Kidney glomerular epithelial cell (primary cell): ENCODE results near the gene RYR2.

Source experiments
- DNase-seq: peaks from one replicate; lab custom pipeline; 2025; lab: John Stamatoyannopoulos, UW

Gene RYR2

DNA sequence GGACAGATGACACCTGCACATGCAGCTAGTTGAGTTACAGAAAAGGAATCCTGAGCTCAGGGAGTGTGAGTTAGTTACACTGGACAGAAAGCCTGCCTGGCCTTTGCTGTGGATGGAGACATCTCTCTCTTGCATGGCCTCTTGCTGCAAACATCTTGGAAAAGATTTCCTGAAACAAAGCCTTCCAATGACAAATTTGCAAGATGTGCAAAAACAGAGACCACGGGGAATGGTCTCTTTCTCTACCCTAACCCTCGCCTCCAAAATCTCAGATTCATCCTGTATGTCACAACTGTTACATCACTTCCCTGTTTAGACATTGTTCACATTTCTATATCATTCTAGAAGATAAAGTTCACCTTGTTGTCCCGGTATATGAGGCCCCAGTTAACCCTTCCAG is 415.6 kb downstream of the RYR2 start:
- no peak for DNase-seq

DNA sequence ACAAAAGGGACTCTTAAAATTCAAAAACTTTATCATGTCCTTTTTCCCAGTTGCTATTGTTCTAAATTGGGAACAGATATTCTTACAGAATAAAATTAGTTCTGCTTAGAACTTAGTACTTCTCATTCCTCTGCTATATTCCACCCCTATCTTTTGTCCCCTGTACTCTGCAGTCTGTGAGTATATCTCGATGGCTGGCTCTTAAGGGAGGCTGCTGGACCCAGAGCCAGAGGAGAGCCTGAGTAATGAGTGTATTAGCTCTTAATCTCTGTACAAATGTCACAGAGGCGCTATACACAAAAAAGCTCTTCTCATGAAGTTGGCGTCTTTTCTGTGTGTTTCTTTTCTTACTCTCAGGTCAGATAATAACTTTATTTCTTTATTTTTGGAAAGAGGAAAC is 425.3 kb downstream of the RYR2 start:
- no peak for DNase-seq

DNA sequence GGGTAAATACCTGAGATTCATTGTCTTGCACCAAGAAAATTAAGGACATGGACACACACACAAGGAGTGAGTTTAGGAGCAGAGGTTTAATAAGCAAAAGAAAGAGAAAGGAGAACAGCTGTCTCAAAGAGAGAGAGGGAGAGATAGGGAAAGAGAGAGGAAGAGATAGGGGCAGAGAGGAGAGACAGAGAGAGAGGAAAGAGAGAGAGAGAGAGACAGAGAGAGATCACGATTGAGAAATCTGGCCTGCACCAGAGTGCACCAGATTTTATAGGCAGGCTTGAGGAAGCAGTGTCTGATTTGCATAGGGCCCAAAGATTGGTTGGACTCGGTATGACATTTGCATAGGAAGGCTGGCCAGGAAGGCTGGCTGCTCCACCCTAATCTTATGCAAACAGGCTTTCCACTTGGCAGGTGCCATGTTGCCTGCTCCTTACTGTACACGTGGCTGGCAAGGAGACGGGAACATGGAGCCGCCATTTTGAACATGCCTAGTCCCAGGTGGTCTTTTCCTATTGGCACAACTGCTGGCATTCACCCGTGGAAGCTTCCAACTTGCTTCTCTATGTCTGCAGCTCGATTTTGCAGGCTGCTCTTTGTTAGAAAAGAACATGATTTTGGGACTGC is 428.8 kb downstream of the RYR2 start:
- no peak for DNase-seq

DNA sequence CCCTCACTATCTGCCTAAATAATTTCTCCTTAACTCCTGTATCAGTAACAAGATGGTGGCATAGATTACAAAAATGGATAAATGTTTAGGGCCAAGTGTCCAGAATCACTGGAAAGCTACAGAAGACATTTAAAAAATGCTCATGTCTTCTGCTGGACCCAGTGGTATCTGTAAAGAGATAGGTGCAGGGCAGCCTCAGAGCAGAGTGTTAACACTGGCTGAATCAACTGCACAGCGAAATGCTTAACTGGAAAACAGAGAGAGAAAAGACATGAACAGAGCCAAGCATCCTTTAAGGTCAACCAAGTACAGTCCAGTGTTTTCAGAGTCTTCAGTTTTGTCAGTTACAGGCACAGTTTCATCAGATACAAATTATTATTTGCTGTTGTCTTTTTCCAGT is 429.4 kb downstream of the RYR2 start:
- no peak for DNase-seq

DNA sequence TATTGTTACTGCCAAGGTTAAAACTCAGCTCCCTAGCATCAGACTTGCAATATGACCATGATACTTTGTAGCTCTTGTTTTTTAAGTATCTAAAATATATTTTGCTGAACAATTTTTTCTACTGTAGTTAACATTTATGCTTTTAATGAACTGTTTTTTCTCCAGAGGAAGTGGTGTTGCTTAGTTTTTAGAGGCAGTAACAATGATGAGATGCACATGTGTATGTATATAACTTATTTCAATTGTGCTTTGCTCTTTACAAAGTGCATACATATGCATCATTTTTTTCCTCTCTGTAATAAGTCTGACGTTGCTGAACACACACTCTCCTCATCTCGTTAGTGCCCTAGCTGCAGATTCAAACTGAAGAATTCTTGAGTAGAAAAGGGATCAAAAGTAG is 430.0 kb downstream of the RYR2 start:
- no peak for DNase-seq

DNA sequence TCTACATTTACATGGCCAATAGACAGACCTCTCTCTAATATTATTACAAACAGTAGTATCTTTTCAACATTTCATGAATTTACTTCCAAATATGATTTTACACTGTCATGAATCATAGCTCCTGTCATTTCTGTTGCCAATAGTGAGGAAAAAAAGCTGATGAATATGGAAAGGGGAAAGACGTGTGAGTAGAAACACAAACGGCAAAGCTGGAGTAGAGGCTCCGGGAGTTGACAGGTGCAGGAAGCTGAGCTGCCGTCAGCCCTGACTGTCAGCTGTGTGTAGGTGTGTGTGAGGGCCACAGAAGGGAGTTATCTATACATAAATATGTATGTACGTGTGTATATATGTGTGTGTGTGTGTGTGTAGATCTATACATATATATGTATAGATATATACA is 431.9 kb downstream of the RYR2 start:
- DNase-seq, result no peak

DNA sequence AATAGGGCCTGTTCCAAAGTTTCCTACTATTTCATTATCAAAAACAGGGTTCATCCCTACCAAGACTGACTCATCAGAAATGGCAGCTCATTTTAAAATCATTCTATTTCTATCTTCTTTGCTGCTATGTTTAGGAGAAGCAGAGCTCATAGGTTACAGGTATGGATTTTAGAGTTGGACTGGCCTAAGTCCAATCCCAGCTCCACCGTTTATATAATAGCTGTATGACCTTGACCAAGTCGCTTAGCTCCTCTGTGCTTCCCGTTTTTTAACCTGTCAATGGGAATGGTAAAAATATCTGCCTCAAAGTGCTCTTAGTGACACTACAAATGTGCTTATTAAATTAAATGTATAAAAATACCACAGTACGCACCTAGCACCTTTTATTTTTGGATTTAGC is 436.1 kb downstream of the RYR2 start:
- no peak for DNase-seq

DNA sequence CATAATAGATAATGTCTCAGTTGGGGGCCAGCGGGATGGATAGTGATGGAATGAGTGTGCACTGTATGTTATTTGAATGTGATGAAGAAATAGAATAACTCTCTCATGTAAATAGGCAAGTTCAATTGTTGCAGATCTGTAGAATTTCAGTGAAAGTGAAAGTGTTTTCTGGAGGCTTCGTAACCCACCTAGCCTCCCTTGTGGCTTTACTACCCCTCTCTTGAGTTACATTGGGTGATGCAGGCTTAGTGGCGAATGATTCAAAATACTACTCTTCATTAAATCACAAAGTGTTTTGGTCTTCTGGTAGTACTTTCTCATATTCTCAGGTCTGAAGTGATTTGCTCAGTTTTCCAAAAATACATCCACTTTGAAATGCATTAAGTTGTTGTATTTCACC is 436.9 kb downstream of the RYR2 start:
- no peak for DNase-seq

DNA sequence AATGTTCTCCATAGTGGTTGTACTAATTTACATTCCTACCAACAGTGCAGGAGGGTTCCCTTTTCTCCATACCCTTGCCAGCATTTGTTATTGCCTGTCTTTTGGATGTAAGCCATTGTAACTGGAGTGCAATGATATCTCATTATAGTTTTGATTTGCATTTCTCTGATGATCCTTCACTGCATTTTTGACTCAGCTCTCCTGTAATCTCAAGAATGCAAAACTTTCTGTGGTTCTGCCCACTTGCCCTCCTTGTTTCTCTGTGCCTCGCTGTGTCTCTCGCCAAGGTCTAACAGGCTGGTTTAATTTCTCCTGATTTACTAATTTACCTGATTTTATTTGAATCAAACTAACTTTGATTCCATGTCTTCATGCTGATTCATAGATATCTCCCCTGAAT is 440.8 kb downstream of the RYR2 start:
- DNase-seq, result peak; percentile 6

DNA sequence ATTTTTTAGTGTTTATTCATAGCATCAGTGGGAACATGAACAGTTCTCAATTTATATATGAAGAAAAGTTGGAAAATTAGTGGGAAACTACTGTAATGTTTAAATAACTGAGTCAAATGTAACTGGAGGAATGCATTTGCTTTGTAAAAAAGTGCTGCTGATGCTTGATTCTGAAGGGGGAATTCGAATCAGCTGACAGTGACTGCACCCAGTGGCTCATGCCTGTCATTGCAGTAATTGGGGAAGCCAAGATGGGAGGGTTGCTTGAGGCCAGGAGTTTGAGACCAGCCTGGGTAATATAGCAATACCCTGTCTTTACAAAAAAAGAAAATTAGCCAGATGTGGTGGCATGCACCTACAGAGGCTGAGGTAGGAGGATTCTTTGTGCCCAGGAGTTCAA is 450.4 kb downstream of the RYR2 start:
- no peak for DNase-seq

DNA sequence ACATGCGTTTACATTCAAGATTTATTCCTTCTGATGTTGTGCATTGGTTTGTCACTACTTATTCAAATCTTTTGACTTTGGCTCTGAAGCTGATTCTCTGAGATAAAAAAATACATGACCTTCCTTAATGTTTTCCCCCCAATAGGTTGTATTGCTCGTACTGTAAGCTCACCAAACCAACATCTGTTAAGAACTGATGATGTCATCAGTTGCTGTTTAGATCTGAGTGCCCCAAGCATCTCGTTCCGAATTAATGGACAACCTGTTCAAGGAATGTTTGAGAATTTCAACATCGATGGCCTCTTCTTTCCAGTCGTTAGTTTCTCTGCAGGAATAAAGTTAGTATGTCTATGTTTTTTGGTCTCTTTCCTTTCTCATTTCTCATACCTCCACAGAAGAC is 458.6 kb downstream of the RYR2 start:
- no peak for DNase-seq

DNA sequence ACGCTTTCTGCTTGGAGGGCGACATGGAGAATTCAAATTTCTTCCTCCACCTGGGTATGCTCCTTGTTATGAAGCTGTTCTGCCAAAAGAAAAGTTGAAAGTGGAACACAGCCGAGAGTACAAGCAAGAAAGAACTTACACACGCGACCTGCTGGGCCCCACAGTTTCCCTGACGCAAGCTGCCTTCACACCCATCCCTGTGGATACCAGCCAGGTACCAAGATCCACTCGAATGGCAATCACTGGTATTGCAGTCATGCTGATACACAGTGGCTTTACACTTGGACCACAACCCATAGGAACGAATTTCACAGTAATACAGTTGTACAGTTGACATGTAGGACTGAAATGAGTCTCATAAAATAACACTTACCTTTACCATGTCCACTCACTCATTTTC is 461.3 kb downstream of the RYR2 start:
- no peak for DNase-seq

DNA sequence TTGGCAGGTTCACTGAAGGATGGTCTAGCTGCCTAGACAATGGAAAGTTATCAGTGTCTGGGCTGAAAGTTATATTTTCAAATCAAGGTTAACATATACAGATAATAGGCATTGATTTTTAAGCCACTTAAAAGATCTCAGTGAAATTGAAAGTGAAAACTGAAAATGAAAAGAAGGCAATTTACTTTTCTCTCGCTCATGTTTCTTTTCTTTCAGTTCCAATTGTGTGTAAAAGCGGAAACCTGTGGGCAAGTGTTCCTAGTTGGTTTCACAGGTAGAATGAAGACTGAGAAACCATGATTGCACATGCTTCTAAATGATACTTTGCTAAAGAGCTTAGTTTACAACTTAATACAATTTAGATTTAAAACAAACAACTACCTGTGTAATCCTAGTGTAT is 465.0 kb downstream of the RYR2 start:
- no peak for DNase-seq

DNA sequence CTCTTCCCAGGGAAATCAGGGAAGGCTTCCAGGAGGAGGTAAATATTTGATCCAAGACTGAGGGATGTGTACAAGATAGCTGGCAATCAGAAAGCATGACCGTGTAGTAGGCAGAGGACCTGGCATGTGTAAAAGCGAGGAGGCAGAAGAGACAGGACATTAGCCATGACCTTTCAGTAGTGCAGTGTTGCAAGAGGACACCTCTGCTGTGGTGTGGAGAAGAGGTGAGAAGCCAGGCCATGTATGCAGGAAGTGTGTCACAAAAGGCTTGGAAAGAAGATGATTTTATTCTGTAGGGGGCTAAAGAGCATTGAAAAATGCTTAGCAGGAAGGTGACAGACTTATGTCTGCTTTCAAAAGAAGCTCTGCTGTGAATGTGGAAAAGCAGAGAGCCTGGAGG is 467.8 kb downstream of the RYR2 start:
- no peak for DNase-seq

DNA sequence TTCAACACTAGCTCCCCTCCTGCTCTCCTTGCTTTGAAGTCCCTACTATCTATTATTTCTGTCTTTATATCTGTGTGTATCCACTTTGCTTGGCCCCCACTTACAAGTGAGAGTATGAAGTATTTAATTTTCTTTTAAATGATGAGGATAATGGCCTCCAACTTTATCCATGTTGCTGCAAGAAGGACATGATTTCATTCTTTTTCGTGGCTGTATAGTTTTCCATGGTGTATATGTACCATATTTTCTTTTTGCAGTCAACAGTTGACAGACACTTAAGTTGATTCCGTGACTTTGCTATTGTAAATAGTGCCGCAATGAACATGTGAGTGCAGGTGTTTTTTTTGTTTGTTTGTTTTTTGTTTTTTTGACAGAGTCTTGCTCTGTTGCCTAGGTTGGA is 483.1 kb downstream of the RYR2 start:
- DNase-seq, result no peak

DNA sequence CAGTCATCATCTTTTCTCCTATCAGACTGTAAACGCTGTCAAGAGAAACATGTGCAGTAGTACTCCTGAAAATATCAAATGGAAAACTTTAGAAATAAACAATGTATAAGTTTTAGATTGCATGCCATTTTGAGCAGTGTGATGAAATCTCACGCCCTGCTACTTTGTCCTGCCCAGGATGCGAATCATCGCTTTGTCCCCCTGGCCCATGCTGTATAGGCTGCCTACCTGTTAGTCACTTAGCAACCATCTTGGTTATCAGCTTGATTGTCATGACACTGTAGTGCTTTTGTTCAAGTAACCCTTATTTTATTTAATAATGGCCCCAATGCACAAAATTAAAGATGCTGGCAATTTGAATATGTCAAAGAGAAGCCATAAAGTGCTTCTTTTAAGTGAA is 485.8 kb downstream of the RYR2 start:
- DNase-seq, result no peak

DNA sequence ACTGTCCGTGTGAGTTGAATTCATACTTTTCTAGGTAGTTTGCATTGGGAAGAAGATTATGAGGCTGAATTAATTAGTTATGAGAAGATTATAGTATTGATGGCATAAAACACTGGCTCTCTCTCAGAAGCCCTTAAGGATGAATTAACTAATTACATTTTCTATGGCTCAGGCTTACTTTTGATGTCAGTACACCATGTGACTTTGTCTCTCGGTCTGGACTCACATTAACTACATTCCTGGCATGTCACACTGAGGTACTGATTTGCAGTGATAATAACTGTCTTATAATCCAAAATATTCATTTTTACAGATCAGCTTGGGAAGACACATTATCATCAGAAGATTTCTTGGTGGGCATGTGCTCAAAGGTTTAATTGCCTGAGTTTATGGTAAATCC is 486.6 kb downstream of the RYR2 start:
- DNase-seq, result no peak

DNA sequence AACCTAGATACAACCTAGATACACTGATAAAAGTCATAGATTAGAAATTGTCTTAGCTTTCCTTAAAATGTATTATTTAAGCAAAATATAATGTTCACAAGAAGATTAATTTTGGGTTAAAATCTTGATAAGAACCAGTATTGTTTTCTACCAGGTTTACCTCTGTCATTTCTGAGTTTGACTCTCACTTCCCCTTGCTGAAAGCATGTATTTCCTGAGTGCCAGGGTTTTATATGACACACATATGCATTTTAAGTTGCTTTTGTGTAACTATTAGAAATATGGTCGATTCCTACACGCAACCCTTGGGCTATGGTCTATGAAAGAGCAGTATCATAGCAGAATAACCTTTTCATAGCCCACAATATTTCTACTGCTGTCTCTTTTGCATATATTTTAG is 497.1 kb downstream of the RYR2 start:
- DNase-seq, result no peak

DNA sequence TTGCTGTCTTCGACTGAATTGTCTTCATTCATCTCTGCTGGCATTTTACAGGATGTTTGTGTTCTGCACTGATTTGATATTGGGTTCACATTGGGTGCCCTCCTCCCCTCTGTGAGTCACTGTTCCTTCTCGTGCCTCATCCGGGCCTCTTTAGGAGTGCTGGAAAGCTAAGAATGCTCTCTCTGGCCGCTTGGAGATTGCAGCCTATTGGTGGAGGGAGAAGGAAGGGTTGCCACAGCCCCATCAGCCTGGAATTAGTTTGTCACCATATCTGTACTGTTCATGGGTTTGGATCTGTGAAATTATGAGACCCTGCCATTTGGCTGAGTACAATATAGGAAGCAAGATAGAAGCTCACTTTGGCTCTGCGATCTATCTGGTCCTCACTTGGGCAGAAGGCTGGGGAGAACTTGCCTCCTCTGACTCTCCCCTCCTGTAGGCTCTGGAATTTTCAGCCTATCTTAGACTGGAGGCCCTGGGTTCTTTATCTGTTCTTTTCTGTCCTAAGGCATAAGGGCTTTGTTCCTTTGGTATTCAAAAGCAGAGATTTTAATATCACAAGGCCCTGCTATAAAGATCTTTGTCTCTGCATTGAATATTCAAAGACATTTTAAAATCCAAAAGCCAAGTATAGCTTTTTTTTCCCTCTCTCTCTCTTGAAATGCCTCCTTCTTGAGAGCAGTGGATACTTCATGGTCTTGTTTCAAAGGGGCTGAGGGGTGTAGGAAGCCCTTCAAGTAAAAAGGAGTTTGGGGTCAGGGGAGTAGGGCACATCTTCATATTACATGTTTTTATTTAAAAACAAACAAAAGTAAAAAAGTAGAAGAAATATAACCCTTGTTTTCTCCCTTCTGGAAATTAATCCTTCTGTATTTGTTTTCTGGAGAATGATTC is 500.8 kb downstream of the RYR2 start:
- DNase-seq, result no peak

DNA sequence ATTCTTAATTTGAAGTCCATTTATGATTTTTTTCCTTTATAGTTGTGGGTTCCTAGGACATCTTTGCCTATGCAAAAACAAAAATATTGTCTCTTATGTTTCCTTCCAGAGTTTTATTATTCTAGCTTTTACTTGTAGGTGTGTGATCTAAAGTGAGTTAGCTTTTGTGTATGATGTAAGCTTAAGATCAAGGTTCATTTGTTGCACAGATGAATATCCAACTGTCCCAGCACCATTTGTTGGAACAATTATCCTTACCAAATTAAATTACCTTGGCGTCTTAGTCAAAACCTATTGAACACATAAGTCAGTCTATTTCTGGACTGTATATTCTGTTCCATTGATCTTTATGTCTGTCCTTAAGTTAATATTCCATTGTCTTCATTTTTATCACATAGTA is 511.1 kb downstream of the RYR2 start:
- no peak for DNase-seq

DNA sequence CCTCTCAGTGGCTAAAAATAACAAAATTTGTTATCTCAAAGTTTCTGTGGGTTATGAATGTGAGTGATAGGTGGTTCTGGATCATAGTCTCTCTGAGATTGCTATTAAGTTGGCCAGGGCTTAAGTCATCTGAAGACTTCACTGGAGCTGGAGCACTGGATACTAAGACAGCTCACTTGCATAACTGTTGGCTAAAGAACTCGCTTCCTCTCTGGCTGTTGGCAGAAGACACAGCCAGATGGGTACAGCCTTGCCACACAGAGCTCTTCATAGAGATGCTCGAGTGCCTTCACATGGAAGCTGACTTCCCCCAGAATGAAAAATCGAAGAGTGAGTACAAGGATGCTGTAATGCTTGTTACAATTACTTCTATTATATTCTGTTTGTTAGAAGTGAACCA is 514.9 kb downstream of the RYR2 start:
- no peak for DNase-seq

DNA sequence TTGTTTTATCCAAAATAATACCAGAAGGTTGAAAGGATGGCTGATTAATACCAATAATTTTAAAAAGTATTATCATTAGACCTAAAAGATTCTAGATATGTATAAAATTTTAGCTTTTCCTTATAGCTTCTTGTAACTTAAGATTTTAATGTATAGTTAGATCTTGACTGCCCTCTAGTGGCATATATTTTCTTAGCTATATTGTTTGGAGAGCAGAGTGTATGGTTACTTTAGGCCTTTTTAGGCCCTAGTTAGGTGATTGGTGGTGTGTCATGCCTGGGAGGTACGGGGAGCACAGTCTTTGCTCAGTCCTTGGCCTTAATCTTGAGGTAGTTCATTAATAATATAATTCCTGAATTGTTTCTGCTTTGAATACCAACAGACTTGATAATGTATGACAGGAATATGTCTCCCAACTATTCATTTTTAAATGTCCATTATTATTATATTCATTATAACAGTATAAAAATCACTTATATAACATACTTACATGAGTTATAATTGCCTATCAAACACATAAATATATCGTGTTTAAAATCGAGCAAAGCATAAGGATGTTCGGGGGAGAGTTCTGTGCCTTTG is 520.3 kb downstream of the RYR2 start:
- peak; percentile 46 for DNase-seq

DNA sequence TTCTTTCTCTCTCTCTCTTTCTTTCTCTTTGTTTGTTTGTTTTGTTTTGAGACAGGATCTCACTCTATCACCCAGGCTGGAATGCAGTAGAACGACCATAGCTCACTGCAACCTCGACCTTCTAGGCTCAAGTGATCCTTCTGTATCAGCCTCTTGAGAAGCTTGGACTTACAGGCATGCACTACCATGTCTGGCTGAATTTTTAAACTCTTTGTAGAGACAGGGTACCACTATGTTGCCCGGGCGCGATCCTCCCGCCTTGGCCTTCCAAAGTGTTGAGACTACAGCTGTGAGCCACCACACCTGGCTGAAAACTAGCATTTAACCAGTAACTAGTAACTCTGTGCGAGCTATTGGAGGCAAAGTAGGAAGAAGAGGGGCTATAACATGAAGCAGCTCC is 523.3 kb downstream of the RYR2 start:
- no peak for DNase-seq

DNA sequence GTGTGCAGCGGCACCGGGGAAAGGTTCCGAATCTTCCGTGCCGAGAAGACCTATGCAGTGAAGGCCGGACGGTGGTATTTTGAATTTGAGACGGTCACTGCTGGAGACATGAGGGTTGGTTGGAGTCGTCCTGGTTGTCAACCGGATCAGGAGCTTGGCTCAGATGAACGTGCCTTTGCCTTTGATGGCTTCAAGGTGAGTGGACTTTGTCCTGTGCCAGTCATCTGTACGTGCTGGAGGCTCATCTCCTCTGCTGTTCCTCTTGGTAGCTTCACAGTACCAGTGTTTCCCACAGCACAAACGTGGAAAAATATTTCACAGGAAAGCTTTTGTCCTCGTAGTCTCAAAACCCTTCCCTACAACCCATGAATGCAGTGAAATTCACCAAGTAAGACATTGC is 524.6 kb downstream of the RYR2 start:
- DNase-seq, result no peak
